Measurements from ENCODE around the gene TMEM207.

TMEM207 gene

DNA sequence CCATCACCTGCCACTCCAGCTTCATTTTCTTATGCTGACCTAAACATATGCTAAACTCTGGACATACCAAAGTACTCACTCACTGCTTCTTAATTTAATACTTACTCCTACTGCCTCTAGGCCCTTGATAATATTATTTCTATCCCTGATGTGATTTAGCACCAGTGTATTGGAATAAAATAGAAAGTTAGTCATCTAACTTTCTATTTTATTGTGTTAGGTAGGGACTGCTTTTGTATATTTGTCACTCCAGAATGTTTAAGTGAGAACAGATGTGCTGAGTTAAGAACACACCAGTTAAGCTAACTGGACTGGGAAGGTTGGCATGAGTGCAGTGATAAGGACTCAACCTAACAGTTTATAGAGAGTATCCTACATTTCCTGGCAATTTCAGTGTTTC, 68.3 kb downstream of the TMEM207 start:
- Histone ChIP-seq H3K36me3 (ENCODE audit: control insufficient read depth, insufficient read depth, low read length) (no peaks in the 10 kb centered on the region), H3K79me2 (no peaks in the 10 kb centered on the region), H2AFZ (no peak overlapping the region), H3K27me3 (ENCODE audit: control insufficient read depth, insufficient read depth, low read length) (no peaks in the 10 kb centered on the region), H3K4me3 (ENCODE audit: low read depth, low read length) (no peak overlapping the region), H3K27ac (no peak overlapping the region), H3K4me2 (ENCODE audit: low read length) (no peak overlapping the region), H3K9me3 (ENCODE audit: control insufficient read depth, low read length) (no peaks in the 10 kb centered on the region), H3K4me1 (no peaks in the 10 kb centered on the region), H3K9ac (no peak overlapping the region)
- TF ChIP-seq, protein P1, sequence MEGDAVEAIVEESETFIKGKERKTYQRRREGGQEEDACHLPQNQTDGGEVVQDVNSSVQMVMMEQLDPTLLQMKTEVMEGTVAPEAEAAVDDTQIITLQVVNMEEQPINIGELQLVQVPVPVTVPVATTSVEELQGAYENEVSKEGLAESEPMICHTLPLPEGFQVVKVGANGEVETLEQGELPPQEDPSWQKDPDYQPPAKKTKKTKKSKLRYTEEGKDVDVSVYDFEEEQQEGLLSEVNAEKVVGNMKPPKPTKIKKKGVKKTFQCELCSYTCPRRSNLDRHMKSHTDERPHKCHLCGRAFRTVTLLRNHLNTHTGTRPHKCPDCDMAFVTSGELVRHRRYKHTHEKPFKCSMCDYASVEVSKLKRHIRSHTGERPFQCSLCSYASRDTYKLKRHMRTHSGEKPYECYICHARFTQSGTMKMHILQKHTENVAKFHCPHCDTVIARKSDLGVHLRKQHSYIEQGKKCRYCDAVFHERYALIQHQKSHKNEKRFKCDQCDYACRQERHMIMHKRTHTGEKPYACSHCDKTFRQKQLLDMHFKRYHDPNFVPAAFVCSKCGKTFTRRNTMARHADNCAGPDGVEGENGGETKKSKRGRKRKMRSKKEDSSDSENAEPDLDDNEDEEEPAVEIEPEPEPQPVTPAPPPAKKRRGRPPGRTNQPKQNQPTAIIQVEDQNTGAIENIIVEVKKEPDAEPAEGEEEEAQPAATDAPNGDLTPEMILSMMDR (IDR thresholded peaks at IDR 0.05): no peak

DNA sequence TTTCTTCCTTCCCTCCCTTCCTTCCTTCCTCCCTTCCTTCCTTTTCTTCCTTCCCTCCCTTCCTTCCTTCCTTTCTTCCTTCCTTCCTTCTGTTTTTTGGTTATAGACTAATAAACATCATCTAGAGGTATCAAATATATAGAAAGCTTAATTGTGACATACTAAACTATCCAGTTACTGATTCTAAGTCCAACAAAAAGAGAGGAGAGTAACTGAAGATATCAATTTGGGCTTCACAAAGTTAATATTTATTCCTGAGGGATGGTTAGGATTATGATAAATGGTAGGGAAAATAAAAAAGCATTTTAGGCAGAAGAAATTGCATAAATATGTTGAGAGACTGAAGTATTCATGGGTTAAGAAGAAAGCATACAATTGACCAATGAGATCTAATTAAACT, 69.5 kb downstream of the TMEM207 start:
- Histone ChIP-seq H3K4me2 (ENCODE audit: low read length) (no peak overlapping the region), H3K27ac (no peak overlapping the region), H3K9ac (no peak overlapping the region), H3K36me3 (ENCODE audit: control insufficient read depth, insufficient read depth, low read length) (no peaks in the 10 kb centered on the region), H2AFZ (no peak overlapping the region), H3K27me3 (ENCODE audit: control insufficient read depth, insufficient read depth, low read length) (no peaks in the 10 kb centered on the region), H3K9me3 (ENCODE audit: control insufficient read depth, low read length) (no peaks in the 10 kb centered on the region), H3K79me2 (no peaks in the 10 kb centered on the region), H3K4me1 (no peaks in the 10 kb centered on the region), H3K4me3 (ENCODE audit: low read depth, low read length) (no peak overlapping the region)
- TF ChIP-seq, protein P1 (IDR thresholded peaks at IDR 0.05): no peak
